SH-SY5Y (cell line): Measurements from ENCODE around the gene ZNF568.

Source experiments
- GATA2 ChIP-seq: IDR thresholded peaks from 2 replicates; pipeline ENCODE4 v1.6.1; 2011; ENCODE audit warnings: mild to moderate bottlenecking, low read depth, low read length
- GATA3 ChIP-seq: IDR thresholded peaks from 2 replicates; pipeline ENCODE4 v1.6.1; 2011; ENCODE audit warnings: low read depth, mild to moderate bottlenecking, low read length, moderate library complexity

DNA sequence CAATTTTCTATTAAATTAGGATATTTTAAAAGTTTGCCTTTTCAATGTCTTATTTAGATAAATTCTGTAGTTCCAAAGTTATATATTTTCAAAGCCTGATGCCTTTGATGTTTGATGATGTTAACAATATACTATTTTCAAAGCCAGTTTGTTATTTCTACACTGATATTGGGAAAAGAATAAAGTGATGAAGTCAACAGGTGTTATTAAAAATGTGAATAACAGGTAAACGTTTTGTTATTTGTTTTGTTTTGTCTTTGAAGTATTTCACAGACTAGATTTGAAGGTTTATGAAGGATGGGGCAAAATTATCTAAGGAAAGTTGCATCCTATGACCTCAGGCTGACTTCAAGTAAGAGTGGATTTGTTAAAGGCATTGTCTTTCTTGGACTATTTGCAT lies 129.0 kb downstream of the ZNF568 start:
- TF ChIP-seq GATA2 (no peak), GATA3 (no peak)
